Subcutaneous adipose tissue (tissue), 4 donors: ENCODE data around the gene UTP15. TPM values are rescaled to one million over a fixed set of nuclear protein-coding genes. Genes with fewer than 3 reads are reported as not detected.

ENCODE experiments used
- total RNA-seq, 4 donors: library from RNA; depleted of rRNA; stranded (reverse); fragments of >200 nt; gene quantifications; one replicate each; pipeline ENCODE4 v1.1.0, GENCODE V29; 2016

UTP15 gene
- total RNA-seq, 4 donors from 2014 or later: 17.2 to 59.5 (median 33.5) TPM

Other genes with a start within 250 kb of the UTP15 start
- under 1 TPM in 1 of 4 donors, not detected in 3; 0.22 TPM for gene FOXD1, start 117.0 kb upstream of the UTP15 start, total RNA-seq
- 100 to 1,000 TPM; 429 to 545 (median 461) TPM for gene BTF3, start 67.3 kb upstream of the UTP15 start, total RNA-seq
- 10 to 100 TPM; 13.5 to 42.7 (median 32.6) TPM for gene ANKRA2, start 104 bp upstream of the UTP15 start, total RNA-seq
- 10 to 100 TPM in 3 of 4 donors, 1 to 10 TPM in 1; 9.9 to 46.3 (median 17.3) TPM for gene ARHGEF28, start 60.5 kb downstream of the UTP15 start, total RNA-seq